Activated CD8-positive, alpha-beta memory T cell treated with anti-CD3 and anti-CD28 coated beads for 24 hours (primary cell): ENCODE data around the gene CCDC85A.

Source experiments
- DNase-seq: peaks from one replicate; pipeline ENCODE4 v3.0.0-alpha.2; 2020

CCDC85A gene

DNA sequence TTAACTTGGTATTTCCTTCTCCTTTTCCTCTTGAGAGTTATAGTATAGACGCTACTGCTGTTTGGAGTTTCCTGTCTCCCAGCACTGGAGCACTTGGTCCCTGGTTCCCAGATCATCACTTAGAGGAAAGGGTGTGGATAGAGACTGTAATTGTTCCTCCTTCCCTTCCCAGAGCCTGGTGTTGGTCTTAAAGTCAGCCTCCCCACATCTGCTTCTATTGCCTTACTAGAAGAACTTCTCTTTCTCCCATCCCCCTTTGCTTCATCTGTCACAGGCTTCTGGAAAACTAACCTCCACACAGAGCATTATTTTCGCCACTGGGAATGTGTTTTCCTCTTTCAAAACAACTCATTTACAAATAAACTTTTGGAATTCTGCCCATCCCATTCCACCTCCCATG lies 131.0 kb downstream of the CCDC85A start:
- DNase-seq, result no peak

DNA sequence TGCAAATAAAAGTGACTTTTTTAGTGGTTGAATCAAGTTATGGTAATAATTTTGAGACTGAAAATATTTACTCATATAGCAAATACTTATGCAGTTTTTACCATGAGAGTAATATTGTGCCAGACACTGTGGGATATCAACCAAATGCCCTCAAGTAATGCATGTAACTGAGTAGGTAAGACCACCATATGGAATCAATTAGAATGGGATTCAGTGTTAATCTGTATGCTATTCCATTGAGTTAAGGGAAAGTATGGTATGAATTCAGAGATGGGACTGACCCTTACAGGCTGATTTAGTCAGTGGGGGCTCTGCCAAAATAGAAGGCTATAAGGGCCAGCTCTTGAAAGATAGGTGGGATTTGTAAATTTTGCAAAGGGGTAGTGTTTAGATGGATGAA lies 131.6 kb downstream of the CCDC85A start:
- no peak for DNase-seq

DNA sequence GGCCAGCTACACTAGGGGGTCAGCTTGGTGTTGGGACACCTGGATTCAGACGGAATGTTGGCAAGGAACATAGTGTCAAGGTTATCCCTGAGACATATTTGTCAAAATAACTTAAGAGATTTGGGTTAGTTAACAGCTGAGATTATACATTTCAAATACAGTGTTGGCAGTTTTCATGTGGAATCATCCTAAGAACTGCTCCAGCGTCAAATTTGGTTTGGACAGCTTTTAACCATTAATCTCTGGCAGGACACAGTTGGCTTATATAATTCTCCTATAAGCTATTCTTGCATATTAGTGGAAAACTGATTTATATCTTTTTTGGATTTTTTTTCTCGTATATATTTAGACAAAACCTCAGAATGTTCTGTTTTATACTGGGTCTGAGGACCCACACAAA lies 132.2 kb downstream of the CCDC85A start:
- no peak for DNase-seq

DNA sequence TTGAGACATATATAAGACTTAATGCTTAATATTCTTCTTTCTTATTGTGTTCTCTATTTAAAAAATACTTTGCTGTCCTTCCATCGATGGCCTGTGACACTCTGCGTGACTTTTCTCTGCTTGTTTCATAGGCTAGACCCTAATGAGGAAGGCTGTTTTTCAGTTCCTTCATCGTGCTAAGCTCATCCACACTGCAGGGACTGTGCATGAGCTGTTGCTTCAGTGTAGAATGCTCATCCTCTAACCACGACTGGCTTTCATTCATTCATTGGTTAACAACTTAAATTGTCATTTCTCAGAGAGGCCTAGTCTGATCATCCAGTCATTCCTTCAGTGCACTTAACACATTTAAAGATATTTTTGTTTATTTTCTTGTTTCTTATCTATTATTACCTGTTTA lies 134.4 kb downstream of the CCDC85A start:
- no peak for DNase-seq

GRCh38 chr2:56325661-56326345 lies 142.0 kb downstream of the CCDC85A start:
- no peak for DNase-seq

DNA sequence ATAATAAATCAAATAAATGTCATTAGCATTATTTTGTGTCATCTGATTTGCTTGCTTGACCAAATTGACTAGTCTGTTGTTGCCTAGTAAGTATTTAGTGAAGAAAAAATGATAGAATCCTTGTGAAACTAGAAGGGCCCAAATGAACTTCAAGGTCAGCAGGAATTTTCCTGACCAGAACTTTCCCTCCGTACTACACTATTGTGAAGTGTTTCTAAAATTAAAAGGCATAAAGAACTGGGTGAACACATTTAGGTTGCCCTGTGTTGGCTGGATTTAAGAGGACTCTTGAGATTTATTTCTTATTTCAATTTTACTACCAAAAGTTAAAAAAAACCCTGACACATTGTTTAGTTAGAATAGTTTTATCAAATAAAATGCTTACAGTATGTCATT lies 142.6 kb downstream of the CCDC85A start:
- DNase-seq, result no peak

DNA sequence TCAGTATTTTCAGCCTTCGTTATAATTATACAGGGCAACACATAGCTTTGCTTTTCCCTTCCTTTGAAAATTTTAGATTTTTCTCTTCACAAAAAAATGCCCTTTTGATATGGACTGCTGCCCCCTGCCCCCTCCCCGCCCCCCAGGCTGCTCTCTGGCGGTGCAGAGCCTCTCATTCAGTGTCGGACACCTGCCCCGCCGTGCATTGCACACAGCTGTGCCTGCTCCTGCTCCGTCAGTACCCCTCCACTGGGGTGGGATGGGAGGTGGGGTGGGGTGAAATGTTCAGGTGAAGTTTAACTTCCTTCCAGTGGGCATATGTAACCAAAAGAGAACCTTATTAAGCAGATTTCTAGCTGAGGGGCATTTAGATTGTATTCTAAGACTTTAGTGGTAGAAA lies 148.0 kb downstream of the CCDC85A start:
- no peak for DNase-seq

- DNase-seq, result no peak
Measured at GRCh38 chr2:56333812-56334485, 150.2 kb downstream of the CCDC85A start.

- DNase-seq, result no peak
Measured at GRCh38 chr2:56334622-56335021, 150.8 kb downstream of the CCDC85A start.

DNA sequence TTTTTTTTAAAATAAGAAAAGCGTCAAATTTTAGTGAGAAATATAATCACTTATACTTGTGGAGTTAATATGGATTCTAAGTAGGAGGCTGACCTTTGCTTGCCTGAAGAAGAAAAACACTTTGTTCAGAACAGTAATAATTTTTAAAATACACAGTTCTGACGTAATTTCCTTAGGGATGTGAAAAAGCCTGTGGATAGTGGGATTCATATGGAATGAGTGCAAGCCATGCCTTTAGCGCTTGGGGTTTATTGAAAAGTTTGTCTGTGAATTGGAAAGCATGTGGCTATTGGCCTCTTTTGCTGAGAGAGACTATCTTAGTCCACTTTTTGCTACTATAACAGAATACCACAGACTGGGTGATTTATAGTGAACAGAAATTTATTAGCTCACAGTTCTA lies 151.3 kb downstream of the CCDC85A start:
- DNase-seq, result no peak

DNA sequence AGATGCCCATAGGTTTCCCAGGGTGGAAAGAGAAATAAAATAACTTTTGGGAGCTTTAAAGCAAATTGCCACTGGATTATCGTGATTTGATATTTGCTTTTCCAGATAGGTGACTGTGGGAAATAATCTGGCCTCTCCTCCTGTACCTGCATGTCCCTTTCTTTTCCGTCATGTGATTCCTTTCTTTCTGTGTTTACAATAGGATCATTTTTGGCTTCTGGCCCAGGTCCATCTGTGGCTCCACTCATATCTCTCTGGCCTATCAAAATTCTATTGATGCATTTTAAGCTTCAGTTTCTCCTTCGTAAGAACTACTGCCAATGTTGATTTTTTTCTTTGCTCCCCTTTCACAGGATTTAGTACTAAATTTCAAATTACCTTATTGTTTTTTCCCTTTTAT lies 153.6 kb downstream of the CCDC85A start:
- no peak for DNase-seq

DNA sequence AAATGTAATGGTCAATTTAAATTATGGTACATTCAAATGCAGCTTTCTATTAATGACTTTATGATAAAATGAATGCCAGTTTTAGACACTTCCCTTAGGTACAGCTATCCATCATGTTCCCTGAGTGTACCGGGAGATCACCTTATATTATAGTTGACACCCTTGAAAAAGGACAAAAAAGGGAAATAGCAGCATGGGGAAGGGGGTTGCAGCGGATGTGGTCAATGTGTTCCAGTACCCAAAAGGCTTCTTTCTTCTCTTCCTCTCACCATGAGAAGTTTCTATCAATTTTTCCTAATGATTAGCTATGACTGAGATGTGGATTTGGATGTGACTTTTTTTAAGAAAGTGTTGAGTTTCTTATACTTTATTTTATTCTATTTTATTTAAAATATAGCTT lies 154.4 kb downstream of the CCDC85A start:
- DNase-seq, result no peak

DNA sequence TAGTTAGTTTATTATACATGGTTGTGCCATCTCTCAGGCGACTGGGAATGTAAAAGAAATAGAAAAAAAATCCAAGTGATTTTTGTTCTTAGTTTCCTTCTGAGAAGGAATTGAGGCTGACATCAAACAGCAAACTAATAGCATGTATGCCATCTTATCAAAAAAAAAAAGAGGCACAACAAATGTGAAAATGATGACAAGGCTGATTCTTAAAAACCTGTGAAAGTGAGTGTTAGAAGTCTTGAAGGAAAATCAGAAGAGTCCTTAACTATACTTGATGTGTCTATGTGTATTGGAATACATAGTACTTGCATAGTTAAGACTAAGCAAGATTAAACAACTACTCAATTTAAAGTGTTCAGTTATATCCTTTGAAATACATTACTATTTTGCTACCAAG lies 161.0 kb downstream of the CCDC85A start:
- DNase-seq, result no peak

DNA sequence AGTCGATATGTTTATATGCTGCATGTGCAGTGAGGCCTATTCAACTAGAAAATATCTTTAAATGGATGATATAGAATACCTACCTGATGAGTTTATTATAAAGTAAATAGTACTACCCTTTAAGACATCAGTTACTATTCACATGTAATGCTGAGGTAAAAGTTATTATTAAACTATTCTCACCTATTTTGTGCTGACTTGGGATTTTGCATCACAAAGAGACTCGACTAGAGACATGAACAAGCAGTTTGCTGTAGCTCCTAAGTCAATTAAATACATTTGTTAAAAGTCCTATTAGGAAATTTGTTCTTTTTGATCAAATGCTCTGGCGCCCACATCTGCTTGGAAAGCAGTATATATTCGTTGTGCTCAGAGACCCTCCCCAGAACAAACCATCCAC lies 164.1 kb downstream of the CCDC85A start:
- no peak for DNase-seq

DNA sequence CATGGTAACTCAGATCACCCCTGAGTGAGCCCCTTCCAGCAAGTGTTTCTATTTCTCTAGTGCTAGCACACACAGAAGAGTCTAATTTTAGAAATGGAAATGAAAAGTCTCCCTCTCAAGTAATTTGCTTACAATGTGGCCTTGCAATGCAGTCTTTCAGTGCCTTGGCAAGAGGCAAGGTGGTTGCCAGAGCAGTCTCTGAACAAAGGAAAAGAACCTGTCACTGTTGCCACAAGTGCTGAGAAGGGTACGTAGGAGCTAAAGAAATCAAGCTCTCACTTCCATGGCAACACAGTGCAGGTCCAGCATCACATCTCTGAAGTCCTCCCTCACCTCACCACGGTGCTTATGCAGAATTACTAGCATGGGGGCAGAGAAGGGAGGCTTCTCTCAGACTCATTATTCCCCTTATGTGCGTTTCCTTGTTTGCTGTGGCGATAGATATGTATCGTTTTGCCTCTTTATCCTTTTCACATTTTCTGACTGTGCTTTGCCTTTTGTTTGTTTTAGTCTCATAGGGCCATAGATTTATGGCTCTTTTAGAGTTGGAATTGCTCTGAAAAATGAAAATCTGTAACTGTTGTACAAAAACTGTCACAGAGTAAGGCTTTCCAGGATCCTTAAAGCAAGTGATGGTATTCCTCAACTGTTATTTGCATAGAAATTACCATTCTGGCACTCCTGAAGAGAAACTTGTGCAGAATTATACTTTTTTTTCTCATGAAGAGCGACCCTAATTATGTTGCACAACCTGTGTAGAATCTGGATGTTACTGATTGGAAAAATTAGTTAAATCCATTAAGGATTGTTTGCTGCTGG lies 164.8 kb downstream of the CCDC85A start:
- no peak for DNase-seq

GRCh38 chr2:56357655-56358295 lies 174.0 kb downstream of the CCDC85A start:
- DNase-seq, result no peak

GRCh38 chr2:56361844-56362243 lies 178.1 kb downstream of the CCDC85A start:
- no peak for DNase-seq

DNA sequence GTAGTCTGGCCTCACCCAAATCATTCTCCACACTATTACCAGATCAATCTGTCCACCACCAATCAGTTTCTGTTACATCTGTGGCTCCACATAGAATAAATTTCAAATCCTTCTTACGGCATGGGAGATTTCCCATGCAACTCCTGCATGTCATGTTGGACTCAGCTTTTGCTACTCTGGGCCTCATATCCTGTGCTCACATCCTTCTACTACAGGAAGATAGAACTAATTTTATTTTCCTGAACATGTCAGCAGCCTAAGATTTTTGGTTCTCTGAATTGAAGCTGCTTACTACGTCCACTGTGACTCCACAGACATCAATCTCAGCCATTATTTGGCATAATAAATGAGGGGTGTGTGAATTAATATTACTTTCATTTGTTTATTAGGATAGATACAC lies 181.1 kb downstream of the CCDC85A start:
- DNase-seq, result no peak

DNA sequence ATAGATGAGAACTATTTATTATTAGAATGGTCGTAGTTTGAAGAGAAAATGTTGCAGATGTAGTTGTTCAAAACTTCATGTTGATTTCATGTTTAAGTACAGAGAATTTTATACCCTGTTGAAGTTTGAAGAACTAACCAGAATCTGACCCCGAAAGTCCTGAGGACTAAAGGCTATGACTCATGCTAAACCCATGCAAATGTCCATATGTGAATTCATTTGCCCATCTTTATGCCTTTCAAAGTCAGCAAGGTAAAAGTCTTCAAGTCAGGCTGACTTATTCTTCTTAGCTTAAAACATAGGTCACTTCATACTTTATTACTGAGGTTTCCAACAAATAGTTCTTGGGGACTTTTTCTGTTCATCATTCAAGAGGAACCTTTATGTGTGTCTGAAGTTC lies 185.5 kb downstream of the CCDC85A start:
- no peak for DNase-seq

GRCh38 chr2:56372071-56372656 lies 188.4 kb downstream of the CCDC85A start:
- no peak for DNase-seq

- DNase-seq, result no peak
Measured at GRCh38 chr2:56375251-56375650, 191.5 kb downstream of the CCDC85A start.

- no peak for DNase-seq
Measured at GRCh38 chr2:56376699-56377665, 193.2 kb downstream of the CCDC85A start.
